ENCODE data around the gene ZNF573.

- no peak for TF ChIP-seq CTCF (IDR thresholded peaks at IDR 0.05)
- TF ChIP-seq POLR2A (IDR thresholded peaks at IDR 0.05) = no peak
Observed at GRCh38 chr19:37692956-37693620, 86.3 kb downstream of the ZNF573 start.

All from uterus (tissue), 2 donors.